Stimulated activated CD4-positive, alpha-beta T cell treated with anti-CD3 and anti-CD28 coated beads, TNF-alpha, amount 100 ng/mL, for 1 hour (primary cell): ENCODE data around the gene NUP54.

Experiments used
- DNase-seq, 3 donors: peaks; one replicate each; pipeline ENCODE4 v3.0.0-alpha.2; 2020; ENCODE audit warnings: low read depth in 3 of 3, low spot score in 1 of 3

Gene NUP54

GRCh38 chr4:76074468-76074867 lies 73.7 kb downstream of the NUP54 start, which contains the start of gene ART3:
ART3 (plus strand) TSS chr4:76074709; CDS start chr4:76075890, 1,181 bp downstream.
- DNase-seq, result no peak

GRCh38 chr4:76072760-76073159 lies 75.4 kb downstream of the NUP54 start:
- no peak for DNase-seq

- DNase-seq, result peak; percentile 6 to 47 (median 20)
Observed at GRCh38 chr4:76067652-76068286, 80.4 kb downstream of the NUP54 start.

- DNase-seq, result no peak
Observed at GRCh38 chr4:76066546-76066945, 81.7 kb downstream of the NUP54 start.
